GM21529 (cell line): Measurements from ENCODE around the gene IGFL1.
"Not testable (repeated sequence)": the region's sequence is repeated elsewhere in the genome, so short reads cannot be mapped to it uniquely, and the experiment has no call there.

ENCODE experiments used
- ATAC-seq: cut with Tn5 transposase; IDR thresholded peaks from one replicate; pipeline ENCODE4 v1.9.1; 2021; ENCODE audit not compliant: unreplicated experiment

IGFL1 gene

GRCh38 chr19:46264801-46265200 is 35.3 kb downstream of the IGFL1 start:
- not testable (repeated sequence) for ATAC-seq

- no peak for ATAC-seq
Measured at GRCh38 chr19:46265217-46265828, 35.8 kb downstream of the IGFL1 start.

GRCh38 chr19:46269101-46269500 is 39.6 kb downstream of the IGFL1 start:
- no peak for ATAC-seq

GRCh38 chr19:46270521-46271256 is 41.1 kb downstream of the IGFL1 start:
- no peak for ATAC-seq

- ATAC-seq: no peak
Measured at GRCh38 chr19:46271481-46272197, 42.1 kb downstream of the IGFL1 start.

- not testable (repeated sequence) for ATAC-seq
Measured at GRCh38 chr19:46273931-46274330, 44.4 kb downstream of the IGFL1 start.

- ATAC-seq: no peak
Measured at GRCh38 chr19:46279177-46279576, 49.6 kb downstream of the IGFL1 start.
